Breast epithelium (tissue), 4 donors: Measurements from ENCODE around the gene GNG7. TPM values are rescaled to one million over a fixed set of nuclear protein-coding genes. Genes with fewer than 3 reads are reported as not detected.
"Not testable (repeated sequence)": the region's sequence is repeated elsewhere in the genome, so short reads cannot be mapped to it uniquely, and the experiment has no call there.

Experiments
- DNase-seq, 2 donors: peaks; one replicate each; pipeline ENCODE4 v3.0.0-alpha.2; 2019; ENCODE audit warnings: low spot score in 2 of 2
- H3K27ac ChIP-seq, 2 donors: fragments of 200-600 bp; sonication (generic) in 1 of 2; one replicate each; pipeline ENCODE4 v1.5.1; 2016 to 2019; ENCODE audit warnings: mild to moderate bottlenecking in 1 of 2
- H3K27me3 ChIP-seq, 2 donors: fragments of 200-600 bp; sonication (generic) in 1 of 2; one replicate each; pipeline versions ENCODE4 v1.5.1 to v1.6.0; 2017 to 2019; ENCODE audit warnings: control low read depth in 1 of 2, mild to moderate bottlenecking in 1 of 2
- H3K36me3 ChIP-seq: fragments of 200-600 bp; one replicate; pipeline ENCODE4 v1.5.1; 2019
- H3K4me1 ChIP-seq, 2 donors: fragments of 200-600 bp; sonication (generic); one replicate each; pipeline ENCODE4 v1.5.1; 2016 to 2019; ENCODE audit warnings: control low read depth in 1 of 2
- H3K4me3 ChIP-seq, 3 donors: fragments of 200-600 bp; sonication (generic); 1 replicate in 2 of 3; 2 replicates in 1 of 3; pipeline ENCODE4 v1.5.1; 2016 to 2019; ENCODE audit warnings: mild to moderate bottlenecking in 3 of 3, moderate library complexity in 2 of 3
- H3K9me3 ChIP-seq, 2 donors: fragments of 200-600 bp; sonication (generic) in 1 of 2; one replicate each; pipeline ENCODE4 v1.5.1; 2016 to 2019; ENCODE audit warnings: control low read depth in 1 of 2
- POLR2A ChIP-seq: fragments of 450-650 bp; IDR thresholded peaks from one replicate; pipeline ENCODE4 v1.6.1; 2016; ENCODE audit warnings: antibody characterized with exemption, mild to moderate bottlenecking, moderate library complexity
- POLR2AphosphoS5 ChIP-seq, 3 donors: sonication (generic); formaldehyde crosslinking; IDR thresholded peaks; one replicate each; pipeline ENCODE4 v1.6.1; 2017; ENCODE audit warnings: antibody characterized with exemption in 3 of 3
- intact Hi-C: fragments of 100-400 bp; cut with DNase I; formaldehyde crosslinking; loops from one replicate; pipeline ENCODE4 v1.15.1; 2023; ENCODE audit warnings: low total_unique reads
- total RNA-seq, 3 donors: library from RNA; depleted of rRNA; stranded (reverse); fragments of >200 nt; gene quantifications; one replicate each; pipeline ENCODE4 v1.1.0, GENCODE V29; 2016
- TF ChIP-seq, protein P1 (sequence below), 3 donors: fragments of 450-650 bp; IDR thresholded peaks; one replicate each; pipeline ENCODE4 v1.5.1; 2016 to 2017; ENCODE audit warnings: antibody characterized with exemption in 3 of 3, mild to moderate bottlenecking in 3 of 3, moderate library complexity in 3 of 3

The GNG7 gene
- total RNA-seq, 3 donors from 2014 or later = 1.6 to 7.8 (median 4.3) TPM

DNA sequence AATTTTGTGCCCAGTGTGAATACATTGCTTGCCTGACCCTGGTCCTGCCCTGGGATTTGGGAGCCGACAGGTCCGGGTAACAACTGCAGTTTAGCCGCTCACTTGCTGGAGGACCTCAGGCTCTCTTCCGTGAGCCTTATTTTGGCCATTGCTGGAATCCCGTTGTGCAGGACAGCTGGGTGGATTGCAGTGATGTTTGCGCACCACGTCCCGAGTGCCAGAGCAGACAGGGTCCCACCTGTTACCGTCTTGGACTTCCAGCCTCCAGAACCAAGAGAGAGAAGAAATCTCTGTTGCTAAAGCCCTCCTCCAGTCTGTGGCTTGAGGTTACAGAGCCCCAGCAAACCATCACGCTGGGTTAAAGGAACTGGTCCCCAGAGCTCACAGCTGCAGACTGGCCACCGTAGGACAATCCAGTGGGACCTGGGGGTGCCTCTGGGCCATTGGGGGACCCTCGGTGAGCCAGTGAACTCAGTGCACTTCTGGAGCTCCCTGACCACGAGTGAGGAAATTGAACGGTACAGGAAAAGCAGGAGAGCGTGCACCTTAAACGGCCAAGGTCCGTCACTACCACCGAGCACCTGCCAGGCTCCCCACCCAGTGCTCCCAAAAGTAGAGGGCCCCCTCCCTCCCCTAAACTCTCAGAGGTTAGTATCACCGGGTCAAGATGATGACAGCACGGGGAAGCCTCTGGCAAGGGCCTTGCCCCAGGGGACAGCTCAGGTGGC lies 92.9 kb downstream of the GNG7 start:
- no peak overlapping the region for H3K4me3 ChIP-seq
- H3K36me3 ChIP-seq = no peaks in the 10 kb centered on the region
- no peak for DNase-seq
- no peaks in the 10 kb centered on the region for H3K27me3 ChIP-seq
- TF ChIP-seq POLR2AphosphoS5 (IDR thresholded peaks at IDR 0.05) (no peak), POLR2A (no peak)
- TF ChIP-seq, protein P1, sequence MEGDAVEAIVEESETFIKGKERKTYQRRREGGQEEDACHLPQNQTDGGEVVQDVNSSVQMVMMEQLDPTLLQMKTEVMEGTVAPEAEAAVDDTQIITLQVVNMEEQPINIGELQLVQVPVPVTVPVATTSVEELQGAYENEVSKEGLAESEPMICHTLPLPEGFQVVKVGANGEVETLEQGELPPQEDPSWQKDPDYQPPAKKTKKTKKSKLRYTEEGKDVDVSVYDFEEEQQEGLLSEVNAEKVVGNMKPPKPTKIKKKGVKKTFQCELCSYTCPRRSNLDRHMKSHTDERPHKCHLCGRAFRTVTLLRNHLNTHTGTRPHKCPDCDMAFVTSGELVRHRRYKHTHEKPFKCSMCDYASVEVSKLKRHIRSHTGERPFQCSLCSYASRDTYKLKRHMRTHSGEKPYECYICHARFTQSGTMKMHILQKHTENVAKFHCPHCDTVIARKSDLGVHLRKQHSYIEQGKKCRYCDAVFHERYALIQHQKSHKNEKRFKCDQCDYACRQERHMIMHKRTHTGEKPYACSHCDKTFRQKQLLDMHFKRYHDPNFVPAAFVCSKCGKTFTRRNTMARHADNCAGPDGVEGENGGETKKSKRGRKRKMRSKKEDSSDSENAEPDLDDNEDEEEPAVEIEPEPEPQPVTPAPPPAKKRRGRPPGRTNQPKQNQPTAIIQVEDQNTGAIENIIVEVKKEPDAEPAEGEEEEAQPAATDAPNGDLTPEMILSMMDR (IDR thresholded peaks at IDR 0.05) = no peak
- intact Hi-C loops = no loop called here
- H3K27ac ChIP-seq = no peak overlapping the region
- peaks cover 0 to 3% of the 10 kb centered on the region in 2 donors for H3K9me3 ChIP-seq
- H3K4me1 ChIP-seq = peaks cover 0 to 3% of the 10 kb centered on the region in 2 donors

DNA sequence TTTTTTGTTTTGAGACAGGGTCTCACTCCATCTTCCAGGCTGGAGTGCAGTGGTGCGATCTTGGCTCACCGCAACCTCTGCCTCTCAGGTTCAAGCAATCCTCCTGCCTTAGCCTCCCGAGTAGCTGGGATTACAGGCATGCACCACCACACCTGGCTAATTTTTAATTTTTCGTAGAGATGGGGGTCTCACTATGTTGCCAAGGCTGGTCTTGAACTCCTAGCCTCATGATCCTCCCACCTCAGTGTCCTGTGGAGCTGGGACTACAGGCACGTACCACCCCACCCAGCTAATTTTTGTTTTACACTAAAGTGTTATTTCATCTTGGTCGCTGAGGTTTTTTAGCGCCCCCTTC lies 93.5 kb downstream of the GNG7 start:
- H3K4me1 ChIP-seq = not testable (repeated sequence)

GRCh38 chr19:2608602-2608922 lies 93.9 kb downstream of the GNG7 start:
- no peak overlapping the region for H3K27ac ChIP-seq
- intact Hi-C loops = no loop called here
- TF ChIP-seq, protein P1 (IDR thresholded peaks at IDR 0.05) = no peak
- TF ChIP-seq POLR2AphosphoS5 (IDR thresholded peaks at IDR 0.05) (no peak), POLR2A (no peak)
- no peaks in the 10 kb centered on the region for H3K27me3 ChIP-seq
- H3K4me3 ChIP-seq = no peak overlapping the region
- no peaks in the 10 kb centered on the region for H3K36me3 ChIP-seq
- H3K9me3 ChIP-seq = no peaks in the 10 kb centered on the region
- no peak for DNase-seq
- peaks cover 0 to 1% of the 10 kb centered on the region in 2 donors for H3K4me1 ChIP-seq

More for the DNA sequence above, 93.5 kb downstream of the GNG7 start:
- H3K36me3 ChIP-seq, H3K4me3 ChIP-seq, H3K27me3 ChIP-seq, DNase-seq, H3K27ac ChIP-seq, intact Hi-C loops, H3K9me3 ChIP-seq: not testable (repeated sequence)

DNA sequence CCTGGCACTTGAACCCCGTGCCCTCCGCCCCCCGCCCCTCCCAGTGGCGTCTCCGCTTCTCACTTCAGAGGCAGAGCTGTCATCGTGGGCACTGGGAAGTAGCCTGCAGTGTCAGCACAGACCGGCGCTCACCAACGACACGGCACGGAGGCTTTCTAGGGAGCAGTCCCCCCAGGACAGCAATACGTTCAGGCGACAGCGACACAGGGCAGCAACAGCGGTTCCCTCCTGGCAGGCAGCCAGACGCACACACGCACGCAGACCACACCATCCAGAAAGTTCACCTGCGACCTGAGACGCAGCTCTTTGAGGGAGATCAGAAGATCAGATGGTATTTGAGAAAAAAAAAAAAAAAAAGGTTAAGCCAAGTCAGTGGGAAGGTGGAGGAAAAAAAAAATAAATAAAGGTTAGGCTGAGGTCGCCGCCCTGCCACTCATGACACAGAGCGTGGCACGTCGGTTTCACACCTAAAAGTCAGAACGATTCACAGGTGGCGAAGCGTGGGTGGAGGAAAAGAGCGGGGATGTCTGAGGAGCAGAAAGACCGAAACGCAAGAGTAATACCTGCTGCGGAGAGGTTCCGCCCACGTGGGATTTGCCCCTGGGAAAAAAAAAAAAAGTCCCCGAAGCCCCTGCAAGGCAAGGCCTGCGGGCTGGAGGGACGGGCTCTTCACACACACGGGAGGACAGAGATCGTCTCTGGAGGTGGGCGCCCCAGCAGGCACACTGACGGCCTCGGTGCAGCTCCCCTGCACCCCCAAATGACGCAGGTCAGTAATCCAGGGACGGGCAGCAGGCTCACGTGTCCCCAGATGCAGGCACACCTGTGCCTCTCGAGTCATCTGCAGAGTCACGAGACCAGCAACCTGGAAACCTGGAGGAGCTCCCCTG lies 94.5 kb downstream of the GNG7 start:
- Histone ChIP-seq H3K4me1 (peaks cover 0 to 7% of the 10 kb centered on the region in 2 donors), H3K36me3 (no peaks in the 10 kb centered on the region), H3K27ac (no peak overlapping the region), H3K27me3 (no peaks in the 10 kb centered on the region), H3K9me3 (no peaks in the 10 kb centered on the region), H3K4me3 (peak overlapping the region in 1 of 3 donors; percentile 40)
- no peak for DNase-seq
- intact Hi-C loops = no loop called here
- TF ChIP-seq POLR2A (no peak), POLR2AphosphoS5 (IDR thresholded peaks at IDR 0.05) (no peak)
- TF ChIP-seq, protein P1 (IDR thresholded peaks at IDR 0.05) = no peak

GRCh38 chr19:2606774-2607173 lies 95.7 kb downstream of the GNG7 start:
- H3K4me1 ChIP-seq, H3K27ac ChIP-seq, intact Hi-C loops, H3K9me3 ChIP-seq, H3K27me3 ChIP-seq, H3K4me3 ChIP-seq, H3K36me3 ChIP-seq: not testable (repeated sequence)
- peak in 1 of 2 donors; percentile 43 for DNase-seq

- peak in 1 of 2 donors; percentile 50 for DNase-seq
Measured at GRCh38 chr19:2605889-2606288, 96.6 kb downstream of the GNG7 start.

More at GRCh38 chr19:2605889-2606288, 96.6 kb downstream of the GNG7 start:
- H3K27ac ChIP-seq, intact Hi-C loops, H3K4me3 ChIP-seq, H3K36me3 ChIP-seq, H3K4me1 ChIP-seq, H3K27me3 ChIP-seq, H3K9me3 ChIP-seq: not testable (repeated sequence)
